Measurements from ENCODE around the gene SMIM36.
"Not testable (repeated sequence)": the region's sequence is repeated elsewhere in the genome, so short reads cannot be mapped to it uniquely, and the experiment has no call there.

Gene SMIM36

GRCh38 chr17:55532670-55533069 is 21.4 kb upstream of the SMIM36 start:
- Histone ChIP-seq H3K4me1 (ENCODE audit: control insufficient read depth in 5 of 5, insufficient read depth in 5 of 5, low read length in 5 of 5) (peaks cover 0 to 5% (median 2%) of the 10 kb centered on the region in 5 donors), H3K27ac (ENCODE audit: low read depth, low read length) (no peak overlapping the region), H3K9me3 (ENCODE audit: control insufficient read depth in 5 of 5, low read length in 5 of 5) (no peaks in the 10 kb centered on the region), H3K9ac (ENCODE audit: low read length in 5 of 5) (no peak overlapping the region), H3K36me3 (ENCODE audit: control insufficient read depth in 5 of 5, insufficient read depth in 5 of 5, low read length in 5 of 5) (no peaks in the 10 kb centered on the region), H3K27me3 (ENCODE audit: control insufficient read depth in 5 of 5, insufficient read depth in 4 of 5, low read length in 5 of 5) (no peaks in the 10 kb centered on the region), H3K4me3 (ENCODE audit: low read depth in 1 of 5, low read length in 5 of 5) (no peak overlapping the region)

DNA sequence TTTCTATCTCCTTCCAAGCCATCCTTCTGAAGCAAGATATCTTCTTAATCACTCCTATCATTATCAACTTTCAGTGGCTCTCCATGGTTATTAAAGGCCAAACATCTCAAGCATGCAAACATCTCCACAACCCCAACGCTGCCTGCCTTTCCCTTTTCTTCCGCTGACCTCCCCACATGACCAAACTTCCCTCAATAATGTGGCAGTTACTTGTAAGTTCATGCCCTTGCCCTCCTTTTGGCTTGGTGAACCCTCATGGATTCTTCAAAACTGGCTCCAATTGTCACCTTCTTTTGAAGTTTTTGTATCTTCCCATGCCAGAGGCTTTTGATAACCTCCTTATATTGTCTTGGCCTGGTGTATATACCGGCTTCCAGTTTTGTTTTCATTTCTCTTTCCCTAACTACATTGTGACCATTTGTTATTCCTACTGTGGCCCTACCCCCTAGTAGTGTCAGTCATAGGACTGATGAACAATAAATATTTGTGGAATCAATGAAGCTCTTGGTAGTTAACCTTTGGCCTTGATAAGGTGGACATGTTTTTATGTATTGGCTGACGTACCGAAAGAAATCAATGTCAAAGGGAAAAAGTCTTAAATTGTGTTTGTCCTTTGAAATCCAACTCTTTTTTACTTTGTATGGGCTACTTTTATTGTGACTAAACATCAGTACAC is 19.9 kb upstream of the SMIM36 start:
- peaks cover 0 to 5% (median 4%) of the 10 kb centered on the region in 5 donors for H3K4me1 ChIP-seq (ENCODE audit: control insufficient read depth in 5 of 5, insufficient read depth in 5 of 5, low read length in 5 of 5)
- no peak overlapping the region for H3K4me3 ChIP-seq (ENCODE audit: low read depth in 1 of 5, low read length in 5 of 5)
- H3K27ac ChIP-seq (ENCODE audit: low read depth, low read length) = no peak overlapping the region
- H3K9me3 ChIP-seq (ENCODE audit: control insufficient read depth in 5 of 5, low read length in 5 of 5) = no peaks in the 10 kb centered on the region
- no peaks in the 10 kb centered on the region for H3K36me3 ChIP-seq (ENCODE audit: control insufficient read depth in 5 of 5, insufficient read depth in 5 of 5, low read length in 5 of 5)
- no peaks in the 10 kb centered on the region for H3K27me3 ChIP-seq (ENCODE audit: control insufficient read depth in 5 of 5, insufficient read depth in 4 of 5, low read length in 5 of 5)
- H3K9ac ChIP-seq (ENCODE audit: low read length in 5 of 5) = no peak overlapping the region

GRCh38 chr17:55530064-55530463 is 18.8 kb upstream of the SMIM36 start:
- Histone ChIP-seq H3K27me3 (ENCODE audit: control insufficient read depth in 5 of 5, insufficient read depth in 4 of 5, low read length in 5 of 5) (no peaks in the 10 kb centered on the region), H3K9ac (ENCODE audit: low read length in 5 of 5) (no peak overlapping the region), H3K4me1 (ENCODE audit: control insufficient read depth in 5 of 5, insufficient read depth in 5 of 5, low read length in 5 of 5) (peaks cover 0 to 5% (median 4%) of the 10 kb centered on the region in 5 donors), H3K4me3 (ENCODE audit: low read depth in 1 of 5, low read length in 5 of 5) (no peak overlapping the region), H3K27ac (ENCODE audit: low read depth, low read length) (no peak overlapping the region), H3K9me3 (ENCODE audit: control insufficient read depth in 5 of 5, low read length in 5 of 5) (no peaks in the 10 kb centered on the region), H3K36me3 (ENCODE audit: control insufficient read depth in 5 of 5, insufficient read depth in 5 of 5, low read length in 5 of 5) (no peaks in the 10 kb centered on the region)

DNA sequence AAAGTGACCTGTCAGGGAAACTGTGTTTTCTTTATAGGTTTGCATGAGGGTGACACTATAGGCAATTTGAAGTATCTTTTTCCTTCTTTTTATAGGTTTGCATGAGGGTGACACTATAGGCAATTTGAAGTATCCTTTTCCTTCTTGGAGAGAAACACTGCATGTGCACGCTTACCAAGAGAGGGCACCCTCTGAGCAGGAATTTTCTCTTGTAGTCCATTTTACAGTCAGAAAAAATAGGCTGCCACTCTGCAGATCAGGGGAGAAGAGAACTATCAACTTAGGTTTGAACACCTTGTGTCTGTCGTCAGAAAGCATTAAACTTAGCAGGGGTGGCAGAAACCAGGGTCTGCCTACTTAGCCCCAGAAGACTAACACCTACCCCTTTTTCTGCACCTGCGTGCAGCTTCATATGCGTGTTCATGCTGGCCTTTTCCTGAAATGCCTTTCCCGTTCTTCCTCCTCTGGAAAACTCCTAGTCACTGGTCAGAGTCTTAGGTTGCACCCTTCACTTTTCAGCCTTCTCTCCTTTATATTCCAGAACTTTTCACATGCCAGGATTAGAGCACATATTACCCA is 16.4 kb upstream of the SMIM36 start:
- Histone ChIP-seq H3K27me3 (ENCODE audit: control insufficient read depth in 5 of 5, insufficient read depth in 4 of 5, low read length in 5 of 5) (no peaks in the 10 kb centered on the region), H3K36me3 (ENCODE audit: control insufficient read depth in 5 of 5, insufficient read depth in 5 of 5, low read length in 5 of 5) (no peaks in the 10 kb centered on the region), H3K27ac (ENCODE audit: low read depth, low read length) (peak overlapping the region; percentile 3), H3K4me1 (ENCODE audit: control insufficient read depth in 5 of 5, insufficient read depth in 5 of 5, low read length in 5 of 5) (peaks cover 0 to 5% (median 3%) of the 10 kb centered on the region in 5 donors), H3K4me3 (ENCODE audit: low read depth in 1 of 5, low read length in 5 of 5) (no peak overlapping the region), H3K9me3 (ENCODE audit: control insufficient read depth in 5 of 5, low read length in 5 of 5) (no peaks in the 10 kb centered on the region), H3K9ac (ENCODE audit: low read length in 5 of 5) (no peak overlapping the region)

GRCh38 chr17:55524440-55525220 is 13.4 kb upstream of the SMIM36 start:
- no peaks in the 10 kb centered on the region for H3K27me3 ChIP-seq (ENCODE audit: control insufficient read depth in 5 of 5, insufficient read depth in 4 of 5, low read length in 5 of 5)
- peaks cover 0 to 5% (median 3%) of the 10 kb centered on the region in 5 donors for H3K4me1 ChIP-seq (ENCODE audit: control insufficient read depth in 5 of 5, insufficient read depth in 5 of 5, low read length in 5 of 5)
- H3K36me3 ChIP-seq (ENCODE audit: control insufficient read depth in 5 of 5, insufficient read depth in 5 of 5, low read length in 5 of 5) = no peaks in the 10 kb centered on the region
- no peak overlapping the region for H3K9ac ChIP-seq (ENCODE audit: low read length in 5 of 5)
- no peaks in the 10 kb centered on the region for H3K9me3 ChIP-seq (ENCODE audit: control insufficient read depth in 5 of 5, low read length in 5 of 5)
- H3K27ac ChIP-seq (ENCODE audit: low read depth, low read length) = no peak overlapping the region
- no peak overlapping the region for H3K4me3 ChIP-seq (ENCODE audit: low read depth in 1 of 5, low read length in 5 of 5)

DNA sequence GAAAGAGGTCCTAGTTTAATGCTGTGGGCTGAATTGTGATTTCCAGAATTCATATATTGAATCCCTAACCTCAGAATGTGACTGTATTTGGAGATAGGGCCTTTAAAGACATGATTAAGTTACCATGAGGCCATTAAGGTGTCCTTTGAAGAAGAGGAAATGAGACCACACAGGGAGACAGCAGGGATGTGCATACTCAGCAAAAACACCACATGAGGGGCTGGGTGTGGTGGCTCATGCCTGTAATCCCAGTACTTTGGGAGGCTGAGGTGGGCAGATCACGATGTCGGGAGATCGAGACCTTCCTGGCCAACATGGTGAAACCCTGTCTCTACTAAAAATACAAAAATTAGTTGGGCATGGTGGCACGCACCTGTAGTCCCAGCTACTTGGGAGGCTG is 11.8 kb upstream of the SMIM36 start:
- not testable (repeated sequence) for H3K9ac ChIP-seq (ENCODE audit: low read length in 5 of 5); H3K27me3 ChIP-seq (ENCODE audit: control insufficient read depth in 5 of 5, insufficient read depth in 4 of 5, low read length in 5 of 5); H3K4me3 ChIP-seq (ENCODE audit: low read depth in 1 of 5, low read length in 5 of 5); H3K27ac ChIP-seq (ENCODE audit: low read depth, low read length); H3K36me3 ChIP-seq (ENCODE audit: control insufficient read depth in 5 of 5, insufficient read depth in 5 of 5, low read length in 5 of 5); H3K9me3 ChIP-seq (ENCODE audit: control insufficient read depth in 5 of 5, low read length in 5 of 5); H3K4me1 ChIP-seq (ENCODE audit: control insufficient read depth in 5 of 5, insufficient read depth in 5 of 5, low read length in 5 of 5)

- no peaks in the 10 kb centered on the region for H3K9me3 ChIP-seq (ENCODE audit: control insufficient read depth in 5 of 5, low read length in 5 of 5)
- no peak overlapping the region for H3K9ac ChIP-seq (ENCODE audit: low read length in 5 of 5)
- H3K4me1 ChIP-seq (ENCODE audit: control insufficient read depth in 5 of 5, insufficient read depth in 5 of 5, low read length in 5 of 5) = no peaks in the 10 kb centered on the region
- H3K27ac ChIP-seq (ENCODE audit: low read depth, low read length) = no peak overlapping the region
- H3K36me3 ChIP-seq (ENCODE audit: control insufficient read depth in 5 of 5, insufficient read depth in 5 of 5, low read length in 5 of 5) = no peaks in the 10 kb centered on the region
- H3K27me3 ChIP-seq (ENCODE audit: control insufficient read depth in 5 of 5, insufficient read depth in 4 of 5, low read length in 5 of 5) = no peaks in the 10 kb centered on the region
- no peak overlapping the region for H3K4me3 ChIP-seq (ENCODE audit: low read depth in 1 of 5, low read length in 5 of 5)
These were observed 9.9 kb upstream of the SMIM36 start for GRCh38 chr17:55521186-55521585.

DNA sequence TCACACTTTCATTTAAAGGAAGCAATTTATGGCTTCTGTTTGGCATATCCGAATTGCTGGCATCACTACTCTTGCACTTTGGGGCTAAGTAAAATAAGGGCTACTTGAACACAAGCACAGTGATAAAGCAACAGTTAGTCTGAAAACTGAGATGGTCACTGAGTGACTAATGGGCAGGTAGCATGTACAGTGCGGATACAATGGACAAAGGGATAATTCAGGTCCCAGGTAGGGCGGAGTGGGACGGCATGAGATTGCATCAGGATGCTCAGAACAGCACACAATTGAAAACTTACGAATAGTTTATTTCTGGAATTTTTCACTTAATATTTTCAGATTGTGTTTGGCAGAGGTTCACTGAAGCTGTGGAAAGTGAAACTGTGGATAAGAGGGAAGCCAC is 9.2 kb upstream of the SMIM36 start:
- Histone ChIP-seq H3K4me3 (ENCODE audit: low read depth in 1 of 5, low read length in 5 of 5) (no peak overlapping the region), H3K27me3 (ENCODE audit: control insufficient read depth in 5 of 5, insufficient read depth in 4 of 5, low read length in 5 of 5) (no peaks in the 10 kb centered on the region), H3K9me3 (ENCODE audit: control insufficient read depth in 5 of 5, low read length in 5 of 5) (no peaks in the 10 kb centered on the region), H3K4me1 (ENCODE audit: control insufficient read depth in 5 of 5, insufficient read depth in 5 of 5, low read length in 5 of 5) (no peaks in the 10 kb centered on the region), H3K9ac (ENCODE audit: low read length in 5 of 5) (no peak overlapping the region), H3K27ac (ENCODE audit: low read depth, low read length) (no peak overlapping the region), H3K36me3 (ENCODE audit: control insufficient read depth in 5 of 5, insufficient read depth in 5 of 5, low read length in 5 of 5) (no peaks in the 10 kb centered on the region)

- H3K4me1 ChIP-seq (ENCODE audit: control insufficient read depth in 5 of 5, insufficient read depth in 5 of 5, low read length in 5 of 5) = peaks cover 0 to 8% (median 5%) of the 10 kb centered on the region in 5 donors
- no peaks in the 10 kb centered on the region for H3K36me3 ChIP-seq (ENCODE audit: control insufficient read depth in 5 of 5, insufficient read depth in 5 of 5, low read length in 5 of 5)
- H3K27me3 ChIP-seq (ENCODE audit: control insufficient read depth in 5 of 5, insufficient read depth in 4 of 5, low read length in 5 of 5) = no peaks in the 10 kb centered on the region
- no peak overlapping the region for H3K4me3 ChIP-seq (ENCODE audit: low read depth in 1 of 5, low read length in 5 of 5)
- H3K9ac ChIP-seq (ENCODE audit: low read length in 5 of 5) = no peak overlapping the region
- no peak overlapping the region for H3K27ac ChIP-seq (ENCODE audit: low read depth, low read length)
- no peaks in the 10 kb centered on the region for H3K9me3 ChIP-seq (ENCODE audit: control insufficient read depth in 5 of 5, low read length in 5 of 5)
These were observed 7.3 kb upstream of the SMIM36 start for GRCh38 chr17:55518510-55518909.

DNA sequence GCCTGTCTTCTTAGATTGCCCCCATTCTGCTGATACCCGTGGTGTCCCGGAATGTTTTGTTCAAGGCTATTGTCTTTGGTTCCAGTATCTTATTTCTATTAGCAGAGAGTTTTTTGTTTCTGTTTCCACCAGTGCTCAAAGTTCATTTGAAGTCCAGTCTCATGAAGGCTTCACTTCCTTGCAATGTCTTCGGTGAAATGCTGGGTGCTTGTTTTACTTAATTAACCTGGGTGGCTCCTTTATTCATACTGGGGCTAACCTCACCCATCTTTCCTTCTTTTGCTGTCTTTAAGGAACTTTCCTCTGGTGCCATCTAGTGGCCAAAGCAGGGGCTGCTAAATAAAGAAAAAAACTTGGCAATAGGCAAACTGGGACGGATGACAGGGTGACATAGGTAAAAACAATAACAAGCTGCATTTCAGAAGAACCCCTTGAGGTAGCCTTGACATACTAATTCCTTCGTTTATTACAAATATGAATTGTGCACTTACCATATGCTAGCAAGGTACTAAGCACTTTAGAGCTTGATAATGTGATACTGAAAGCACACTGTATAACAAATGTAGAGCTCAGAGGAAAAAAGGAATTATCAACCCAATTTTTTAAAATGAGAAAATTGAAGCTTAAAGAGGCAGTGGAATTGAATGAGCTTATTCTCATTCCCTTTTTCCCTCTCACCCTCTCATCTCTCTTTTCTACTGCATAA is 2.8 kb upstream of the SMIM36 start:
- Histone ChIP-seq H3K4me3 (ENCODE audit: low read depth in 1 of 5, low read length in 5 of 5) (no peak overlapping the region), H3K9ac (ENCODE audit: low read length in 5 of 5) (peak overlapping the region in 1 of 5 donors; percentile 1), H3K27me3 (ENCODE audit: control insufficient read depth in 5 of 5, insufficient read depth in 4 of 5, low read length in 5 of 5) (no peaks in the 10 kb centered on the region), H3K36me3 (ENCODE audit: control insufficient read depth in 5 of 5, insufficient read depth in 5 of 5, low read length in 5 of 5) (no peaks in the 10 kb centered on the region), H3K9me3 (ENCODE audit: control insufficient read depth in 5 of 5, low read length in 5 of 5) (no peaks in the 10 kb centered on the region), H3K27ac (ENCODE audit: low read depth, low read length) (no peak overlapping the region), H3K4me1 (ENCODE audit: control insufficient read depth in 5 of 5, insufficient read depth in 5 of 5, low read length in 5 of 5) (peaks cover 0 to 8% (median 6%) of the 10 kb centered on the region in 5 donors)
